ENCODE results near the gene RBM7.

GRCh38 chr11:114368918-114369680, 31.4 kb upstream of the RBM7 start:
- TF ChIP-seq EZH2 (IDR thresholded peaks at IDR 0.05; ENCODE audit: insufficient read depth, poor library complexity, severe bottlenecking) (no peak), EZH2phosphoT487 (IDR thresholded peaks at IDR 0.05; ENCODE audit: insufficient read depth, low read depth) (no peak)

All from GM23248 (cell line).